ENCODE results near the gene SPC24.

DNA sequence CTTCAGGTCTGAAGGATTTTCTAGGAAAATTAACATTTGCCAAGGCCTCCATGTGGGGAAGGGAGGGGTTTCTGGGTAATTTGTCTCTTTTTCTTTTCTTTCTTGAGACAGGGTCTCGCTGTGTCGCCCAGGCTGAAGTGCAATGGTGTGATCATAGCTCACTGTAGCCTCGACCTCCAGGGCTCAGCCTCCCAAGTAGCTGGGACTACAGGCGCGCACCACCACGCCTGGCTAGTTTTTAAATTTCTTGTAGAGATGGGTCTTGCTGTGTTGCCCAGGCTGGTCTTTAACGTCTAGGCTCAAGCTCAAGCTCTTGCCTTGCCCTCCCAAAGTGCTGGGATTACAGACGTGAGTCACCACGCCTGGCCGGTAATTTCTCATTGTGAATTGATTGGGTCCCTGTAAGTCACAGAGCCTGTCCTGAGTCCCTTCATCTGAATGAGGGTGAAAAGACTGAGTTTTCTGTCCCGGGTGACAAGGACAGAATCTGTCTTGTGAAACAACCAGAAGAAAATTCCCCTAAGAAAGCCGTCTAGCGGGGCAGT, 10.0 kb upstream of the SPC24 start:
- TF ChIP-seq PBX3 (IDR thresholded peaks at IDR 0.05) = no peak
- TF ChIP-seq, protein P1, sequence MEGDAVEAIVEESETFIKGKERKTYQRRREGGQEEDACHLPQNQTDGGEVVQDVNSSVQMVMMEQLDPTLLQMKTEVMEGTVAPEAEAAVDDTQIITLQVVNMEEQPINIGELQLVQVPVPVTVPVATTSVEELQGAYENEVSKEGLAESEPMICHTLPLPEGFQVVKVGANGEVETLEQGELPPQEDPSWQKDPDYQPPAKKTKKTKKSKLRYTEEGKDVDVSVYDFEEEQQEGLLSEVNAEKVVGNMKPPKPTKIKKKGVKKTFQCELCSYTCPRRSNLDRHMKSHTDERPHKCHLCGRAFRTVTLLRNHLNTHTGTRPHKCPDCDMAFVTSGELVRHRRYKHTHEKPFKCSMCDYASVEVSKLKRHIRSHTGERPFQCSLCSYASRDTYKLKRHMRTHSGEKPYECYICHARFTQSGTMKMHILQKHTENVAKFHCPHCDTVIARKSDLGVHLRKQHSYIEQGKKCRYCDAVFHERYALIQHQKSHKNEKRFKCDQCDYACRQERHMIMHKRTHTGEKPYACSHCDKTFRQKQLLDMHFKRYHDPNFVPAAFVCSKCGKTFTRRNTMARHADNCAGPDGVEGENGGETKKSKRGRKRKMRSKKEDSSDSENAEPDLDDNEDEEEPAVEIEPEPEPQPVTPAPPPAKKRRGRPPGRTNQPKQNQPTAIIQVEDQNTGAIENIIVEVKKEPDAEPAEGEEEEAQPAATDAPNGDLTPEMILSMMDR (IDR thresholded peaks at IDR 0.05) = no peak
- no peak for TF ChIP-seq ELF1 (IDR thresholded peaks at IDR 0.05)
- TF ChIP-seq GABPA (IDR thresholded peaks at IDR 0.05; ENCODE audit: low read depth) = no peak
